PC-3 (cell line): ENCODE results near the gene DLGAP1.

Experiments
- CTCF ChIP-seq: fragments of 300-600 bp; sonication (generic); conservative IDR thresholded peaks from 2 replicates; pipeline ENCODE4 v1.5.1; 2017; ENCODE audit warnings: antibody characterized with exemption, low read depth, mild to moderate bottlenecking, low read length
- EZH2 ChIP-seq: fragments of 300-600 bp; sonication (generic); IDR thresholded peaks from one replicate; pipeline ENCODE4 v1.6.1; 2017; ENCODE audit warnings: antibody characterized with exemption, mild to moderate bottlenecking, low read length; ENCODE audit not compliant: unreplicated experiment
- EZH2phosphoT487 ChIP-seq: fragments of 300-600 bp; sonication (generic); IDR thresholded peaks from 2 replicates; pipeline ENCODE4 v1.6.1; 2018; ENCODE audit warnings: mild to moderate bottlenecking, antibody characterized with exemption, low read length, borderline replicate concordance

- TF ChIP-seq CTCF (no peak), EZH2phosphoT487 (no peak), EZH2 (no peak)
These were observed 209.7 kb downstream of the DLGAP1 start for GRCh38 chr18:4245456-4245855.
